GM23248 (cell line): Measurements from ENCODE around the gene RNF213.

Experiments
- EZH2 ChIP-seq: fragments of 200-600 bp; sonication (generic); IDR thresholded peaks from 2 replicates; pipeline ENCODE4 v1.6.1; 2018; ENCODE audit warnings: antibody characterized with exemption, mild to moderate bottlenecking; ENCODE audit not compliant: insufficient read depth, poor library complexity, severe bottlenecking
- EZH2phosphoT487 ChIP-seq: fragments of 200-600 bp; sonication (generic); IDR thresholded peaks from 2 replicates; pipeline ENCODE4 v1.6.1; 2018; ENCODE audit warnings: antibody characterized with exemption, moderate library complexity, mild to moderate bottlenecking, low read depth; ENCODE audit not compliant: insufficient read depth

DNA sequence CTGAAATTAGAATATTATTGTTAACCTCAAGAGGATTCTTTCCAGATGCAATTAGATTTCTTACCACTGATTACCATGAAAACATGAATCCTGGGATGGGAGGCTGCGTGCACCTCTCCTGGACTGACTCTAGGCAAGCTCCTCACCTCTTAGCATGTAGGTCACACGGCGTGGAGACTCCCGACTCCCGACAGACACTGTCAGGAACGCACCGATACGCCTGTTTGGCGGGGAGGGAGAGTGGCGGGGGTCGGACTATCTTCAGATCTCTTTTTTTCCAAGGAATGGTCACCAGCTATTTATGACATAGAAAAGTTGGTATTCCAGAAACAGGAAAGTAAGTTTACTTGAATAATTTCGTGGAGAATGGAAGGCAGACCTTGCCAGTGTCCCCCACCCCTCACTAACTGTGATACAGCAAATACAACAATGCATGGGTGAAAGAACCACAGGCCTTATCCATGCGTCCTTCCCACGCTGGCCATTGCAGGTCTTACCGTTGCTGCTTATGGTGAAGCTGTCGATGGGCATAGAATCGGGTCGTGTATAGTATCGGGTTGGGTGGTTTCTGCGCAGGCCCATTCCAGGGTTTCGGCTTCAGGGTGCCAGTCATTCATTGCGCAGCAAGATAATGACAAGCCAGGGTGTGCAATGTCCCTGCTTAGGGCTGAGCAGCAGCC is 91.7 kb downstream of the RNF213 start:
- TF ChIP-seq EZH2 (no peak), EZH2phosphoT487 (no peak)
